Heart left ventricle (tissue), 13 donors: ENCODE measurements around the gene TPST1.

Source experiments
- CTCF ChIP-seq, 12 donors: fragments of 200-600 bp; sonication (generic) in 4 of 12; IDR thresholded peaks; one replicate each; pipeline versions ENCODE4 v1.5.0 to v1.8.0; 2018 to 2022; ENCODE audit warnings: antibody characterized with exemption in 12 of 12, mild to moderate bottlenecking in 5 of 12
- POLR2A ChIP-seq, 2 donors: fragments of 450-650 bp; IDR thresholded peaks; one replicate each; pipeline ENCODE4 v1.6.1; 2017; ENCODE audit warnings: antibody characterized with exemption in 2 of 2, mild to moderate bottlenecking in 2 of 2, moderate library complexity in 2 of 2
- donor health status: ischemic (EF 13 %, LVEDD 7.1; RV severe dilation, severe dysfunction).
- donor health status: DM: no; HTN: yes; CAD: no.
- donor health status: DM: no; HTN: no; CAD: no.
- donor health status: ischemic (EF 25% LVEDD 6.9; RV normal size, moderate dysfunction).
- donor health status: ischemic (EF 25% LVEDD 5.7; RV mildly dilated, moderate dysfunction).
- donor health status: ischemic (EF 35%, LVEDD 5.7; RV mildly dilated, moderate dysfunction).
- donor health status: nonischemic (EF 11% LVEDD 7.7; RV severe dilation, severe dysfunction).
- donor health status: DM: yes; HTN: yes; CAD: no.
- donor health status: PGD.
- donor health status: ischemic (EF 29% LVEDD 5.4; RV normal size, mild dysfunction).
- donor health status: nonischemic (EF 23%, LVEDD 6.1; RV moderate dilation, normal function).

DNA sequence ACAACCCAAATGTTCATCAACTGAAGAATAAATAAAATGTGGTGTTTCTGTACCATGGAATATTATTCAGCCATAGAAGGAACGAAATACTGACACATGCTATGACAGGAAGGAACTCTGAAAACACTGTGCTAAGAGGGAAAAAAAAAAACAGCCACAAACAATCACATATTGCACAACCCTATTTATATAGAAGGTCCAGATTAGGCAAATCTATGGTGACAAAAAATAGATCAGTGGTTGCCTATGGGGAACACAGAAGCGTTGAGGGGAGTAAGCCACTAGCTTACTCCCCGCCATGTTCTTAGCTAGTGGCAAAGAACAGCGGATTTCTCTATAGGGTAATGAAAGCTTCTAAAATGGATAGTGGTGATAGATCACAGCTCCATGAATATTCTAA lies 198.4 kb downstream of the TPST1 start:
- no peak for TF ChIP-seq CTCF (IDR thresholded peaks at IDR 0.05)
- no peak for TF ChIP-seq POLR2A (IDR thresholded peaks at IDR 0.05)
